HCT116 (cell line): ENCODE data around the gene PSMB4. TPM values are rescaled to one million over a fixed set of nuclear protein-coding genes. Genes with fewer than 3 reads are reported as not detected.
"Not testable (repeated sequence)": the region's sequence is repeated elsewhere in the genome, so short reads cannot be mapped to it uniquely, and the experiment has no call there.

Experiments used
- ATAC-seq: fragments of 200-7000 bp; cut with Tn5 transposase; 2 replicates; pipeline ENCODE4 v1.9.1; 2020; ENCODE audit warnings: mild to moderate bottlenecking, moderate library complexity
- BruUV-seq: library from RNA; stranded (reverse); fragments of 400-500 nt; replicated peaks from 2 replicates; lab custom pipeline; 2021; lab: Mats Ljungman, UMichigan
- CTCF ChIA-PET: fragments of 300-600 bp; sonication (Branson Sonifier 250); formaldehyde crosslinking; loops from one replicate; lab custom pipeline; 2021; ENCODE audit warnings: antibody characterized with exemption; lab: Charles Lee
- POLR2A ChIA-PET: fragments of 300-600, 350-600 bp; sonication (Branson Sonifier 250); formaldehyde crosslinking; loops from one replicate; lab custom pipeline; 2021; ENCODE audit warnings: antibody characterized with exemption; lab: Charles Lee
- RAD21 ChIA-PET, 2 experiments: fragments of 300-600 bp; sonication (Branson Sonifier 250); formaldehyde crosslinking; loops; one replicate each; lab custom pipeline; 2023; ENCODE audit warnings: low total read pairs in 2 of 2; ENCODE audit not compliant: uncharacterized antibody in 2 of 2, unreplicated experiment in 2 of 2, low non-redundant PET in 1 of 2; lab: Charles Lee
- DNase-seq: peaks from one replicate; pipeline ENCODE4 v3.0.0-alpha.2; 2010; ENCODE audit warnings: low read depth, low spot score
- H2AFZ ChIP-seq: fragments of 200-600 bp; shearing (Covaris generic), sonication (generic); 2 replicates; pipeline ENCODE4 v1.6.1; 2017; ENCODE audit warnings: low read depth, mixed run types, mixed read lengths, antibody characterized with exemption, low read length; ENCODE audit not compliant: poor library complexity, severe bottlenecking
- H3K27ac ChIP-seq: 2 replicates; pipeline ENCODE4 v1.5.1; 2012; ENCODE audit warnings: low read depth, low read length
- H3K27me3 ChIP-seq: fragments of 200-600 bp; sonication (generic); 2 replicates; pipeline ENCODE4 v1.6.1; 2016; ENCODE audit warnings: mixed run types, low read length, mixed read lengths; ENCODE audit not compliant: insufficient read depth
- H3K36me3 ChIP-seq, 2 experiments: fragments of 200-500 bp in 1 of 2; fragments of 200-600 bp in 1 of 2; sonication (Bioruptor generic) in 1 of 2; sonication (generic) in 1 of 2; 2 replicates each; pipeline versions ENCODE4 v1.5.1 to v1.6.1; 2014 to 2016; ENCODE audit warnings: low read length in 2 of 2, inconsistent platforms in 1 of 2, mixed read lengths in 1 of 2, mixed run types in 1 of 2; ENCODE audit not compliant: insufficient read depth in 2 of 2, control insufficient read depth in 1 of 2
- H3K4me1 ChIP-seq, 2 experiments: fragments of 200-600 bp in 1 of 2; sonication (generic) in 1 of 2; 2 replicates each; pipeline versions ENCODE4 v1.5.1 to v1.6.1; 2012 to 2017; ENCODE audit warnings: low read length in 2 of 2, inconsistent platforms in 1 of 2, mild to moderate bottlenecking in 1 of 2, mixed read lengths in 1 of 2, mixed run types in 1 of 2, moderate library complexity in 1 of 2; ENCODE audit not compliant: insufficient read depth in 2 of 2, control insufficient read depth in 1 of 2
- H3K4me2 ChIP-seq: fragments of 200-600 bp; sonication (generic); 2 replicates; pipeline ENCODE4 v1.6.1; 2017; ENCODE audit warnings: mixed run types, low read length, mixed read lengths
- H3K4me3 ChIP-seq, 2 experiments: fragments of 200-600 bp in 1 of 2; sonication (generic) in 1 of 2; replicated peaks in 1 of 2; 2 replicates each; pipeline ENCODE4 v1.5.1; 2011 to 2016; ENCODE audit warnings: low read length in 2 of 2, control low read depth in 1 of 2, low read depth in 1 of 2, mild to moderate bottlenecking in 1 of 2, mixed read lengths in 1 of 2, mixed run types in 1 of 2
- H3K79me2 ChIP-seq: fragments of 200-600 bp; sonication (generic); 2 replicates; pipeline ENCODE4 v1.6.1; 2017; ENCODE audit warnings: mild to moderate bottlenecking, mixed run types, low read length, moderate library complexity, mixed read lengths; ENCODE audit not compliant: insufficient read depth
- H3K9ac ChIP-seq: fragments of 200-600 bp; sonication (generic); 2 replicates; pipeline ENCODE4 v1.6.1; 2016; ENCODE audit warnings: low read length, mixed read lengths
- H3K9me2 ChIP-seq: fragments of 200-600 bp; sonication (generic), shearing (Covaris generic); 2 replicates; pipeline ENCODE4 v1.6.1; 2017; ENCODE audit warnings: mixed run types, mild to moderate bottlenecking, moderate library complexity; ENCODE audit not compliant: insufficient read depth
- H3K9me3 ChIP-seq, 2 experiments: fragments of 200-500 bp in 1 of 2; fragments of 200-600 bp in 1 of 2; sonication (Bioruptor generic) in 1 of 2; sonication (generic) in 1 of 2; 2 replicates each; pipeline ENCODE4 v1.6.1; 2014 to 2017; ENCODE audit warnings: low read length in 2 of 2, mixed read lengths in 2 of 2, inconsistent platforms in 1 of 2, low read depth in 1 of 2, mild to moderate bottlenecking in 1 of 2, mixed run types in 1 of 2, moderate library complexity in 1 of 2; ENCODE audit not compliant: control insufficient read depth in 1 of 2, insufficient read depth in 1 of 2
- H4K20me1 ChIP-seq: fragments of 200-600 bp; sonication (generic), shearing (Covaris generic); 2 replicates; pipeline ENCODE4 v1.6.1; 2017; ENCODE audit warnings: mixed run types, mild to moderate bottlenecking, moderate library complexity; ENCODE audit not compliant: insufficient read depth
- CEBPB ChIP-seq: IDR thresholded peaks from 2 replicates; pipeline ENCODE4 v1.6.1; 2012; ENCODE audit warnings: low read depth
- EZH2 ChIP-seq: fragments of 200-600 bp; sonication (generic); IDR thresholded peaks from 2 replicates; pipeline ENCODE4 v1.6.1; 2017; ENCODE audit warnings: antibody characterized with exemption, mixed run types
- EZH2phosphoT487 ChIP-seq: fragments of 200-600 bp; IDR thresholded peaks from 2 replicates; pipeline ENCODE4 v1.6.1; 2018; ENCODE audit warnings: antibody characterized with exemption, borderline replicate concordance
- JUND ChIP-seq: IDR thresholded peaks from 2 replicates; pipeline ENCODE4 v1.6.1; 2012
- POLR2AphosphoS5 ChIP-seq: IDR thresholded peaks from 2 replicates; pipeline ENCODE4 v1.6.1; 2011; ENCODE audit warnings: mild to moderate bottlenecking, low read depth, low read length, moderate library complexity
- RAD21 ChIP-seq: IDR thresholded peaks from 2 replicates; pipeline ENCODE4 v1.6.1; 2012; ENCODE audit warnings: low read depth, mild to moderate bottlenecking
- YY1 ChIP-seq: IDR thresholded peaks from 2 replicates; pipeline ENCODE4 v1.6.1; 2011; ENCODE audit warnings: low read length, low read depth, moderate library complexity, mild to moderate bottlenecking; ENCODE audit not compliant: insufficient replicate concordance; ENCODE audit errors: extremely low read depth
- ZFX ChIP-seq: fragments of 450-650 bp; IDR thresholded peaks from 2 replicates; pipeline ENCODE4 v1.6.1; 2017
- ZNF274 ChIP-seq: fragments of 200-500 bp; sonication (Bioruptor generic); IDR thresholded peaks from 2 replicates; pipeline ENCODE4 v1.6.1; 2014; ENCODE audit warnings: mild to moderate bottlenecking, low read depth, low read length, inconsistent platforms
- intact Hi-C: fragments of 100-400 bp; cut with micrococcal nuclease; formaldehyde crosslinking; loops from 2 replicates; pipeline ENCODE4 v1.10.0; 2022
- total RNA-seq: library from RNA; stranded (reverse); gene quantifications from one replicate; pipeline ENCODE4 v1.2.1, GENCODE V29; 2021; ENCODE audit not compliant: unreplicated experiment
- TF ChIP-seq, protein P1 (sequence below), 3 experiments: fragments of 200-600 bp in 1 of 3; sonication (generic) in 1 of 3; IDR thresholded peaks in 2 of 3; conservative IDR thresholded peaks in 1 of 3; 2 replicates each; pipeline ENCODE4 v1.5.1; 2012 to 2017; ENCODE audit warnings: low read depth in 2 of 3, low read length in 2 of 3, antibody characterized with exemption in 1 of 3, borderline replicate concordance in 1 of 3, control low read depth in 1 of 3, mild to moderate bottlenecking in 1 of 3, mixed read lengths in 1 of 3, mixed run types in 1 of 3, moderate library complexity in 1 of 3; ENCODE audit not compliant: insufficient read depth in 1 of 3
- TF ChIP-seq, protein P2 (sequence below): IDR thresholded peaks from 2 replicates; pipeline ENCODE4 v1.6.1; 2011; ENCODE audit warnings: mild to moderate bottlenecking, low read length, moderate library complexity; ENCODE audit not compliant: insufficient replicate concordance; ENCODE audit errors: extremely low read depth

PSMB4 gene
- total RNA-seq, 1 experiment from 2014 or later = 341 TPM

DNA sequence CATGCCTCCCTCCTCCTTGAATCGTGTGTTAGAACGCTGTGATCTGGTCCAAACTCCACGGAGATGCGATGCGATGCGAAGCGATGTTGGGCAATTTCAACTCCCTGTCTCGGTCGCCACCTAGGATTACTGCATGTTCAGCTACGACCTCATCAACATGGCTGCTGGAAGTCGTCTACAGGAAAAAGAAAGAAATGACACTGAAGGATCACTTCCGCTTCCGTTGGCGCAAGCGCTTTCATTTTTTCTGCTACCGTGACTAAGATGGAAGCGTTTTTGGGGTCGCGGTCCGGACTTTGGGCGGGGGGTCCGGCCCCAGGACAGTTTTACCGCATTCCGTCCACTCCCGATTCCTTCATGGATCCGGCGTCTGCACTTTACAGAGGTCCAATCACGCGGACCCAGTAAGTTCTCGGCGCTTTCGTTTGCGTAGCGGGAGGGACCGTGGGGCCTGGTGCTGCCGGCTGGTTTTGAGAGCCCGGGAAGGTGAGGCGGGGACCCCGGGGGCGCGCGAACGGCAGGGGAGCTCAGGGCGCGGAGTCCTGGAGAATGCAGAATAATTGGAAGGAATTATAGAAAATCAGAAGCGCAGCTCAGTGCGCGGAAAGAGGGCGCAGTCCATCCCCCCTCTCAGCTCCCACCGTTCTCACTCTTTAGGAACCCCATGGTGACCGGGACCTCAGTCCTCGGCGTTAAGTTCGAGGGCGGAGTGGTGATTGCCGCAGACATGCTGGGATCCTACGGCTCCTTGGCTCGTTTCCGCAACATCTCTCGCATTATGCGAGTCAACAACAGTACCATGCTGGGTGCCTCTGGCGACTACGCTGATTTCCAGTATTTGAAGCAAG, at the start of gene PSMB4 (continued):
- peak; percentile 99 for TF ChIP-seq YY1

DNA sequence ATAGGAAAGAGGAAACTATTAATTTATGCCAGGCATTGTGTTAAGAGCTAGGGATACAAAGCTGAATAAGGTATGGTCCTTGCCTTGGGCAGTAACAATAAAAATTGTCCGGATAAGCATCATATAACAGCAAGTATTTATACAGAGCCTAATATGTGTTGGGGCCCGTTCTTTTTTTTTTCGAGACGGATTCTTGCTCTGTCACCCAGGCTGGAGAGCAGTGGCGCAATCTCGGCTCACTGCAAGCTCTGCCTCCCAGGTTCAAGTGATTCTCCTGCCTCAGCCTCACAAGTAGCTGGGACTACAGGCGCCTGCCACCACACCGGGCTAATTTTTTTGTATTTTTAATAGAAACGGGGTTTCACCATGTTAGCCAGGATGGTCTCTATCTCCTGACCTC, 49.0 kb upstream of the PSMB4 start:
- ATAC-seq, DNase-seq, H3K27ac ChIP-seq, H2AFZ ChIP-seq, H3K9me2 ChIP-seq, H3K36me3 ChIP-seq, H3K4me3 ChIP-seq, intact Hi-C loops, H3K27me3 ChIP-seq, H3K9ac ChIP-seq, RAD21 ChIA-PET, H3K79me2 ChIP-seq, BruUV-seq, H3K9me3 ChIP-seq, H3K4me2 ChIP-seq, H4K20me1 ChIP-seq: not testable (repeated sequence)
- peaks cover 5 to 21% of the 10 kb centered on the region in 2 experiments for H3K4me1 ChIP-seq
- POLR2A ChIA-PET = interaction anchor here (0.5 to 1.3 kb wide), 2 partner anchors 22 to 69 kb away, joined by 3 to 4 read pairs; no protein-coding TSS in a partner anchor
- CTCF ChIA-PET = interaction anchor here (1.1 to 2.6 kb wide), 2 partner anchors 9 to 50 kb away, joined by 3 to 14 read pairs; no protein-coding TSS in a partner anchor

DNA sequence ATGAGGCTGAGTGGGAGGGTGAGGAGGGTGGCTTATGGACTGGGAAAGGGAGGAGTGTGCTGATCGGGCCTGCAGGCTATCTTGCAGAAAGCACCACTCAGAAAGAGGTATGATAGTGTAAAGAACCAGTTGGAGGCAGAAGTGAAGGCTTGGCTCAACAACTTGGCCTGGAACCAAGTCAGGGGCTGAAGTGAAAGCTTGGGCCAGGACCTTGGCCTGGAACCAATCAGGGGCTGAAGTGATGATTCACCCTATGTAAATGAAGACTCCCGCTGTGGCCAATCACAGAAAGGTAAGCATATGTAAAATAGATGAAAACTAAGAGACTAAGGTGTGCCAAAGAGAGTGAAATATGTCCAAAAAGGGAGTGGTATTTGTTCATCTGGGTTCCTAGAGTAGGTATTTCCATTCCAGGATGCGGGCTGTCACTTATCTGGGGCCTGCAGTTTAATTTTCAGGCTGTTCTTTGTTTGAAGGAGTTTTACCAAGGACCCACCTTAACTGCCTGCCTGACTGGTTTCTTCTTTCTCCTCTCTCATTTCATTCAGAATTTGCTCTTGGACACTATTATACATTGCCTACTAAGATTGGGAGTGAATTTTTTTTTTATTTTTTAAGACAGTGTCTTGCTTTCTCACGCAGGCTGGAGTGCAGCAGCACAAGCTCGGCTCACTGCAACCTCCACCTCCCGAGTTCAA, 47.2 kb upstream of the PSMB4 start:
- Histone ChIP-seq H3K79me2 (no peaks in the 10 kb centered on the region), H2AFZ (no peak overlapping the region), H3K9ac (no peak overlapping the region), H3K27me3 (no peaks in the 10 kb centered on the region), H4K20me1 (no peaks in the 10 kb centered on the region), H3K36me3 (no peaks in the 10 kb centered on the region), H3K4me3 (no peak overlapping the region), H3K27ac (no peak overlapping the region), H3K9me3 (peaks cover 0 to 10% of the 10 kb centered on the region in 2 experiments; a peak in 1 of 4 replicates), H3K4me1 (peaks cover 5 to 9% of the 10 kb centered on the region in 2 experiments), H3K9me2 (no peaks in the 10 kb centered on the region), H3K4me2 (no peak overlapping the region)
- ChIA-PET RAD21 (no interaction called here), CTCF (no interaction called here), POLR2A (interaction anchor here (0.6 kb wide), 1 partner anchor 642 kb away, joined by 3 read pairs; no protein-coding TSS in a partner anchor)
- DNase-seq = no peak
- no TSS peak for BruUV-seq
- intact Hi-C loops = no loop called here
- no peak for ATAC-seq
- TF ChIP-seq RAD21 (no peak), EZH2phosphoT487 (no peak), POLR2AphosphoS5 (no peak), CEBPB (no peak), EZH2 (no peak), ZFX (no peak), ZNF274 (no peak), YY1 (no peak), JUND (no peak)
- TF ChIP-seq, protein P1, sequence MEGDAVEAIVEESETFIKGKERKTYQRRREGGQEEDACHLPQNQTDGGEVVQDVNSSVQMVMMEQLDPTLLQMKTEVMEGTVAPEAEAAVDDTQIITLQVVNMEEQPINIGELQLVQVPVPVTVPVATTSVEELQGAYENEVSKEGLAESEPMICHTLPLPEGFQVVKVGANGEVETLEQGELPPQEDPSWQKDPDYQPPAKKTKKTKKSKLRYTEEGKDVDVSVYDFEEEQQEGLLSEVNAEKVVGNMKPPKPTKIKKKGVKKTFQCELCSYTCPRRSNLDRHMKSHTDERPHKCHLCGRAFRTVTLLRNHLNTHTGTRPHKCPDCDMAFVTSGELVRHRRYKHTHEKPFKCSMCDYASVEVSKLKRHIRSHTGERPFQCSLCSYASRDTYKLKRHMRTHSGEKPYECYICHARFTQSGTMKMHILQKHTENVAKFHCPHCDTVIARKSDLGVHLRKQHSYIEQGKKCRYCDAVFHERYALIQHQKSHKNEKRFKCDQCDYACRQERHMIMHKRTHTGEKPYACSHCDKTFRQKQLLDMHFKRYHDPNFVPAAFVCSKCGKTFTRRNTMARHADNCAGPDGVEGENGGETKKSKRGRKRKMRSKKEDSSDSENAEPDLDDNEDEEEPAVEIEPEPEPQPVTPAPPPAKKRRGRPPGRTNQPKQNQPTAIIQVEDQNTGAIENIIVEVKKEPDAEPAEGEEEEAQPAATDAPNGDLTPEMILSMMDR (IDR thresholded peaks at IDR 0.05 in 2 of 3, conservative IDR thresholded peaks at IDR 0.05 in 1 of 3; ENCODE audit: borderline replicate concordance in 1 of 3, insufficient read depth in 1 of 3, low read depth in 2 of 3, low read length in 2 of 3) = no peak
- TF ChIP-seq, protein P2, sequence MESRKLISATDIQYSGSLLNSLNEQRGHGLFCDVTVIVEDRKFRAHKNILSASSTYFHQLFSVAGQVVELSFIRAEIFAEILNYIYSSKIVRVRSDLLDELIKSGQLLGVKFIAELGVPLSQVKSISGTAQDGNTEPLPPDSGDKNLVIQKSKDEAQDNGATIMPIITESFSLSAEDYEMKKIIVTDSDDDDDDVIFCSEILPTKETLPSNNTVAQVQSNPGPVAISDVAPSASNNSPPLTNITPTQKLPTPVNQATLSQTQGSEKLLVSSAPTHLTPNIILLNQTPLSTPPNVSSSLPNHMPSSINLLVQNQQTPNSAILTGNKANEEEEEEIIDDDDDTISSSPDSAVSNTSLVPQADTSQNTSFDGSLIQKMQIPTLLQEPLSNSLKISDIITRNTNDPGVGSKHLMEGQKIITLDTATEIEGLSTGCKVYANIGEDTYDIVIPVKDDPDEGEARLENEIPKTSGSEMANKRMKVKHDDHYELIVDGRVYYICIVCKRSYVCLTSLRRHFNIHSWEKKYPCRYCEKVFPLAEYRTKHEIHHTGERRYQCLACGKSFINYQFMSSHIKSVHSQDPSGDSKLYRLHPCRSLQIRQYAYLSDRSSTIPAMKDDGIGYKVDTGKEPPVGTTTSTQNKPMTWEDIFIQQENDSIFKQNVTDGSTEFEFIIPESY = no peak
